SK-N-SH (cell line): ENCODE results near the gene CRYM.
A peak's percentile ranks its signal among the peaks of the same experiment; 100 is the strongest.

Source experiments
- EP300 ChIP-seq, 2 experiments: IDR thresholded peaks; 2 replicates each; pipeline versions ENCODE4 v1.4.0 to v1.6.1; 2012; ENCODE audit warnings: borderline replicate concordance in 1 of 2, low read depth in 1 of 2, low read length in 1 of 2
- FOXJ3 ChIP-seq: sonication (generic); formaldehyde crosslinking; IDR thresholded peaks from 2 replicates; pipeline ENCODE4 v1.5.1; 2020; ENCODE audit warnings: mild to moderate bottlenecking, missing genetic modification reagents
- MEF2A ChIP-seq: IDR thresholded peaks from 2 replicates; pipeline ENCODE4 v1.4.0; 2012; ENCODE audit warnings: low read depth, borderline replicate concordance
- MXI1 ChIP-seq: IDR thresholded peaks from 2 replicates; pipeline ENCODE4 v1.6.1; 2012; ENCODE audit warnings: mild to moderate bottlenecking, low read depth, low read length, improper control_type of control experiment
- POLR2AphosphoS5 ChIP-seq: IDR thresholded peaks from 2 replicates; pipeline ENCODE4 v1.6.1; 2012; ENCODE audit warnings: low read depth, low read length
- RFX5 ChIP-seq: IDR thresholded peaks from 2 replicates; pipeline ENCODE4 v1.6.1; 2012; ENCODE audit warnings: mild to moderate bottlenecking, improper control_type of control experiment, low read length
- SIN3A ChIP-seq: IDR thresholded peaks from 2 replicates; pipeline ENCODE4 v1.6.1; 2012; ENCODE audit warnings: low read depth, mild to moderate bottlenecking, low read length, moderate library complexity, borderline replicate concordance
- TAF1 ChIP-seq: IDR thresholded peaks from 2 replicates; pipeline ENCODE4 v1.6.1; 2012; ENCODE audit warnings: low read depth, mild to moderate bottlenecking, low read length, moderate library complexity, borderline replicate concordance
- YY1 ChIP-seq: IDR thresholded peaks from 2 replicates; pipeline ENCODE4 v1.4.0; 2012; ENCODE audit warnings: low read depth, mild to moderate bottlenecking
- TF ChIP-seq, protein P1 (sequence below): IDR thresholded peaks from 2 replicates; pipeline ENCODE4 v1.4.0; 2012; ENCODE audit warnings: low read depth
- TF ChIP-seq, protein P2 (sequence below): fragments of 200-600 bp; sonication (generic); IDR thresholded peaks from 2 replicates; pipeline ENCODE4 v1.6.1; 2017; ENCODE audit warnings: antibody characterized with exemption, mild to moderate bottlenecking, moderate library complexity
- TF ChIP-seq, protein P3 (sequence below): IDR thresholded peaks from 2 replicates; pipeline ENCODE4 v1.6.1; 2012; ENCODE audit warnings: mild to moderate bottlenecking, low read depth, low read length, moderate library complexity

DNA sequence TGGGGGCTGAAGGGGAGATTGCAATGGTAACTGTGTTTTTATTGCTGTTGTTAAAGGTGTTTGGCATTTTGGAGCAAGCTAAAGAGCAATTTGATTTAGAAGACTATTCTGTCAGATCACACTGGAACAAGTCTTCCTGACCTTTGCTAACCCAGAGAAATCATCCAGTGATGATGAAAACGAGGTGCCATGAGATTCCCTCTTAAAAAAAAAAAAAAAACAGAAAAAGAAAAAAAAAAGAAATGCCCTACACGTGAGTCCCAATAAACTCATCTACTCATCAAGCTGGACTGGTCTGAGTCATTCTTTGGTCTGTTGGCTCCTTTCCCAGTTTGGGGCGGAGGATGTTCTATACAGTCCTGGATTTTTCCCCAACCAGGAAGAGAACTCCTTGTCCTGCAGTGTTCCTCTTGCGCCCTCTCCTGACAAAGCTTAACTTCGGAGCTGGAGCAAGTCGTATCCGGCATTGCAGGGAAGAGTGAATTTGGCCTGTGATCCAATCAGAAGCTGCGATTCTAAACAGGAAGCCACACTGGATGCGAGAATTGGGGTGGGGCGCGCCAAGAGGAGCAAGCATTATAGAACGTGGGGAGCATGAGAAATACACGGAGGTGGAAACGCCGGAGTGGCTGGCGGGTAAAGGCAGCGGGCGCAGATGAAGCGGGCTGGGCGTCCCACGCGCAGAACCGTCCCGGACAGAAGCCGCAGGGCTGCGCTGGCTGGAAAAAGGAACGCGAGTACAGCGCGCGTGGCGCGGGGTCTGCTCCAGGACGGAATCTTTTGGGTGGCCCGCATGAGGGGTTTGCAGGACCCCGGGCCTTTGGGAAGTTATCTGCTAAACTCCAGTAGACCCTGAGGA, 22.4 kb upstream of the CRYM start:
- TF ChIP-seq SIN3A (0 out of 2 replicates have a peak, but pooled peaks have one; percentile 52), MXI1 (peak; percentile 68), TAF1 (no peak), EP300 (IDR thresholded peaks at IDR 0.05; ENCODE audit: borderline replicate concordance in 1 of 2, low read depth in 1 of 2, low read length in 1 of 2) (peak in 1 of 2 experiments; percentile 73; a peak in 3 of 4 replicates), FOXJ3 (CRISPR knock-in tag) (no peak), POLR2AphosphoS5 (peak; percentile 32; the same call in 1 of the 2 replicates), MEF2A (no peak), RFX5 (peak; percentile 83), YY1 (0 out of 2 replicates have a peak, but pooled peaks have one; percentile 12)
- TF ChIP-seq, protein P1, sequence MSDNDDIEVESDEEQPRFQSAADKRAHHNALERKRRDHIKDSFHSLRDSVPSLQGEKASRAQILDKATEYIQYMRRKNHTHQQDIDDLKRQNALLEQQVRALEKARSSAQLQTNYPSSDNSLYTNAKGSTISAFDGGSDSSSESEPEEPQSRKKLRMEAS = peak; percentile 84
- TF ChIP-seq, protein P2, sequence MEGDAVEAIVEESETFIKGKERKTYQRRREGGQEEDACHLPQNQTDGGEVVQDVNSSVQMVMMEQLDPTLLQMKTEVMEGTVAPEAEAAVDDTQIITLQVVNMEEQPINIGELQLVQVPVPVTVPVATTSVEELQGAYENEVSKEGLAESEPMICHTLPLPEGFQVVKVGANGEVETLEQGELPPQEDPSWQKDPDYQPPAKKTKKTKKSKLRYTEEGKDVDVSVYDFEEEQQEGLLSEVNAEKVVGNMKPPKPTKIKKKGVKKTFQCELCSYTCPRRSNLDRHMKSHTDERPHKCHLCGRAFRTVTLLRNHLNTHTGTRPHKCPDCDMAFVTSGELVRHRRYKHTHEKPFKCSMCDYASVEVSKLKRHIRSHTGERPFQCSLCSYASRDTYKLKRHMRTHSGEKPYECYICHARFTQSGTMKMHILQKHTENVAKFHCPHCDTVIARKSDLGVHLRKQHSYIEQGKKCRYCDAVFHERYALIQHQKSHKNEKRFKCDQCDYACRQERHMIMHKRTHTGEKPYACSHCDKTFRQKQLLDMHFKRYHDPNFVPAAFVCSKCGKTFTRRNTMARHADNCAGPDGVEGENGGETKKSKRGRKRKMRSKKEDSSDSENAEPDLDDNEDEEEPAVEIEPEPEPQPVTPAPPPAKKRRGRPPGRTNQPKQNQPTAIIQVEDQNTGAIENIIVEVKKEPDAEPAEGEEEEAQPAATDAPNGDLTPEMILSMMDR = peak; percentile 98
- TF ChIP-seq, protein P3, sequence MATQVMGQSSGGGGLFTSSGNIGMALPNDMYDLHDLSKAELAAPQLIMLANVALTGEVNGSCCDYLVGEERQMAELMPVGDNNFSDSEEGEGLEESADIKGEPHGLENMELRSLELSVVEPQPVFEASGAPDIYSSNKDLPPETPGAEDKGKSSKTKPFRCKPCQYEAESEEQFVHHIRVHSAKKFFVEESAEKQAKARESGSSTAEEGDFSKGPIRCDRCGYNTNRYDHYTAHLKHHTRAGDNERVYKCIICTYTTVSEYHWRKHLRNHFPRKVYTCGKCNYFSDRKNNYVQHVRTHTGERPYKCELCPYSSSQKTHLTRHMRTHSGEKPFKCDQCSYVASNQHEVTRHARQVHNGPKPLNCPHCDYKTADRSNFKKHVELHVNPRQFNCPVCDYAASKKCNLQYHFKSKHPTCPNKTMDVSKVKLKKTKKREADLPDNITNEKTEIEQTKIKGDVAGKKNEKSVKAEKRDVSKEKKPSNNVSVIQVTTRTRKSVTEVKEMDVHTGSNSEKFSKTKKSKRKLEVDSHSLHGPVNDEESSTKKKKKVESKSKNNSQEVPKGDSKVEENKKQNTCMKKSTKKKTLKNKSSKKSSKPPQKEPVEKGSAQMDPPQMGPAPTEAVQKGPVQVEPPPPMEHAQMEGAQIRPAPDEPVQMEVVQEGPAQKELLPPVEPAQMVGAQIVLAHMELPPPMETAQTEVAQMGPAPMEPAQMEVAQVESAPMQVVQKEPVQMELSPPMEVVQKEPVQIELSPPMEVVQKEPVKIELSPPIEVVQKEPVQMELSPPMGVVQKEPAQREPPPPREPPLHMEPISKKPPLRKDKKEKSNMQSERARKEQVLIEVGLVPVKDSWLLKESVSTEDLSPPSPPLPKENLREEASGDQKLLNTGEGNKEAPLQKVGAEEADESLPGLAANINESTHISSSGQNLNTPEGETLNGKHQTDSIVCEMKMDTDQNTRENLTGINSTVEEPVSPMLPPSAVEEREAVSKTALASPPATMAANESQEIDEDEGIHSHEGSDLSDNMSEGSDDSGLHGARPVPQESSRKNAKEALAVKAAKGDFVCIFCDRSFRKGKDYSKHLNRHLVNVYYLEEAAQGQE = 0 out of 2 replicates have a peak, but pooled peaks have one; percentile 3
